HepG2 (cell line): ENCODE results near the gene MPI. TPM values are rescaled to one million over a fixed set of nuclear protein-coding genes. Genes with fewer than 3 reads are reported as not detected.

Experiments used
- ATAC-seq: fragments of 200-7000 bp; cut with Tn5 transposase; 3 replicates; pipeline ENCODE4 v1.9.1; 2020; ENCODE audit warnings: mild to moderate bottlenecking, moderate library complexity
- BruUV-seq: library from RNA; stranded (reverse); fragments of 400-500 nt; replicated peaks from 2 replicates; lab custom pipeline; 2021; lab: Mats Ljungman, UMichigan
- CTCF ChIA-PET: fragments of 300-600 bp; formaldehyde crosslinking; extraction: SDS; loops from one replicate; lab custom pipeline; 2021; ENCODE audit warnings: low total read pairs, inconsistent platforms, low intra/inter-chr PET ratio; lab: Yijun Ruan, JAX
- POLR2A ChIA-PET: fragments of 350-600 bp; sonication (Branson Sonifier 250); formaldehyde crosslinking; loops from one replicate; lab custom pipeline; 2020; ENCODE audit warnings: antibody characterized with exemption, inconsistent platforms; lab: Yijun Ruan, JAX
- DNase-seq: peaks from one replicate; pipeline ENCODE4 v3.0.0-alpha.2; 2015; ENCODE audit warnings: low spot score
- FAIRE-seq: peaks from 3 replicates; lab custom pipeline; 2011; peaks lifted over from hg19 to GRCh38; lab: Jason Lieb, UNC
- H2AFZ ChIP-seq: one replicate; pipeline ENCODE4 v1.6.1; 2011; ENCODE audit warnings: low read length, inconsistent platforms
- H3K27ac ChIP-seq: fragments of 300-600 bp; 3 replicates; pipeline ENCODE4 v1.8.0; 2011; ENCODE audit warnings: mixed run types, mild to moderate bottlenecking, mixed read lengths, low read length, inconsistent platforms; ENCODE audit not compliant: insufficient read depth; ENCODE audit errors: extremely low read length
- H3K27me3 ChIP-seq, 2 experiments: fragments of 200-600 bp in 1 of 2; 2 replicates in 1 of 2; 3 replicates in 1 of 2; pipeline versions ENCODE4 v1.6.0 to v1.8.0; 2011; ENCODE audit warnings: low read length in 2 of 2, mild to moderate bottlenecking in 2 of 2, moderate library complexity in 2 of 2, inconsistent platforms in 1 of 2; ENCODE audit not compliant: insufficient read depth in 2 of 2, control insufficient read depth in 1 of 2
- H3K36me3 ChIP-seq, 2 experiments: fragments of 200-600 bp in 1 of 2; replicated peaks in 1 of 2; 2 replicates in 1 of 2; 3 replicates in 1 of 2; pipeline versions ENCODE4 v1.5.1 to v1.8.0; 2011; ENCODE audit warnings: low read length in 2 of 2, inconsistent platforms in 1 of 2; ENCODE audit not compliant: insufficient read depth in 2 of 2, control insufficient read depth in 1 of 2
- H3K4me1 ChIP-seq: 2 replicates; pipeline ENCODE4 v1.5.1; 2012; ENCODE audit warnings: low read length, inconsistent platforms; ENCODE audit not compliant: insufficient read depth
- H3K4me2 ChIP-seq: 2 replicates; pipeline ENCODE4 v1.6.0; 2011; ENCODE audit warnings: low read depth, low read length, inconsistent platforms
- H3K4me3 ChIP-seq, 3 experiments: fragments of 200-600 bp in 1 of 3; sonication (generic), shearing (Covaris generic) in 1 of 3; replicated peaks in 1 of 3; 2 replicates each; pipeline ENCODE4 v1.5.1; 2011 to 2016; ENCODE audit warnings: low read length in 3 of 3, inconsistent platforms in 2 of 3, low read depth in 2 of 3, mild to moderate bottlenecking in 2 of 3, control low read depth in 1 of 3, mixed read lengths in 1 of 3; ENCODE audit not compliant: insufficient read depth in 1 of 3
- H3K79me2 ChIP-seq: one replicate; pipeline ENCODE4 v1.6.1; 2011; ENCODE audit warnings: low read length, inconsistent platforms; ENCODE audit not compliant: insufficient read depth
- H3K9ac ChIP-seq: 2 replicates; pipeline ENCODE4 v1.6.0; 2011; ENCODE audit warnings: mild to moderate bottlenecking, low read depth, low read length, inconsistent platforms; ENCODE audit not compliant: insufficient read depth
- H3K9me3 ChIP-seq: 2 replicates; pipeline ENCODE4 v1.5.1; 2012; ENCODE audit warnings: mild to moderate bottlenecking, low read length
- H4K20me1 ChIP-seq: 2 replicates; pipeline ENCODE4 v1.6.0; 2011; ENCODE audit warnings: inconsistent platforms, mild to moderate bottlenecking, low read length, moderate library complexity; ENCODE audit not compliant: insufficient read depth
- FOXA1 ChIP-seq, 2 experiments: fragments of 450-650 bp in 1 of 2; sonication (generic) in 1 of 2; formaldehyde crosslinking in 1 of 2; IDR thresholded peaks; 2 replicates each; pipeline versions ENCODE4 v1.4.0 to v1.6.1; 2016 to 2020; ENCODE audit warnings: missing genetic modification reagents in 1 of 2
- MBD4 ChIP-seq: IDR thresholded peaks from 2 replicates; pipeline ENCODE4 v1.6.1; 2012; ENCODE audit warnings: low read length, inconsistent platforms, borderline replicate concordance
- POLR2A ChIP-seq, 2 experiments: IDR thresholded peaks; 2 replicates each; pipeline ENCODE4 v1.6.1; 2011; ENCODE audit warnings: low read depth in 2 of 2, low read length in 2 of 2, mild to moderate bottlenecking in 1 of 2, moderate library complexity in 1 of 2; ENCODE audit not compliant: insufficient read depth in 1 of 2
- SALL2 ChIP-seq: sonication (generic); formaldehyde crosslinking; IDR thresholded peaks from 2 replicates; pipeline ENCODE4 v1.8.1; 2023; ENCODE audit warnings: mild to moderate bottlenecking, missing genetic modification reagents, inconsistent platforms
- SOX5 ChIP-seq: IDR thresholded peaks from 2 replicates; pipeline ENCODE4 v1.6.1; 2016; ENCODE audit warnings: borderline replicate concordance
- SP2 ChIP-seq: sonication (generic); formaldehyde crosslinking; IDR thresholded peaks from 2 replicates; pipeline ENCODE4 v1.5.1; 2020; ENCODE audit warnings: mild to moderate bottlenecking, missing genetic modification reagents
- YY1 ChIP-seq: IDR thresholded peaks from 2 replicates; pipeline ENCODE4 v1.6.1; 2011; ENCODE audit warnings: low read length, low read depth, moderate library complexity, mild to moderate bottlenecking; ENCODE audit not compliant: insufficient read depth, insufficient replicate concordance
- ZNF121 ChIP-seq: sonication (generic); formaldehyde crosslinking; IDR thresholded peaks from 2 replicates; pipeline ENCODE4 v1.5.0; 2020; ENCODE audit warnings: mild to moderate bottlenecking, missing genetic modification reagents
- ZNF672 ChIP-seq: sonication (generic); formaldehyde crosslinking; IDR thresholded peaks from 2 replicates; pipeline ENCODE4 v1.8.1; 2022; ENCODE audit warnings: missing genetic modification reagents
- ZNF674 ChIP-seq: sonication (generic); formaldehyde crosslinking; IDR thresholded peaks from 2 replicates; pipeline ENCODE4 v1.5.0; 2020; ENCODE audit warnings: low read depth, mild to moderate bottlenecking, missing genetic modification reagents
- WGBS: methylation state at CpG from one replicate; pipeline ENCODE4 v1.1.6; 2017; ENCODE audit warnings: low lambda C conversion rate; 5-methylcytosine and 5-hydroxymethylcytosine counted together
- in situ Hi-C: cut with HindIII; loops from 2 replicates; pipeline ENCODE4 v1.10.0; 2017; ENCODE audit warnings: low pct_unique_long_range_greater_than_20kb; ENCODE audit not compliant: extremely low pct_ligation_motif_present
- intact Hi-C: fragments of 100-400 bp; cut with micrococcal nuclease; formaldehyde crosslinking; loops from one replicate; pipeline ENCODE4 v1.10.0; 2022; ENCODE audit not compliant: unreplicated experiment
- polyA plus RNA-seq, 8 experiments: library from polyadenylated mRNA; depleted of rRNA in 3 of 8; stranded (reverse) in 7 of 8; unstranded in 1 of 8; fragments of >200 nt; fragmentation: Illumina TruSeq in 4 of 8; extraction: Trizol in 4 of 8; gene quantifications; 2 replicates each; pipeline versions ENCODE4 v1.2.1 to v1.2.3, GENCODE V29; 2011 to 2016; ENCODE audit warnings: low read depth in 4 of 8, missing spikeins in 1 of 8, mixed read lengths in 1 of 8; ENCODE audit not compliant: insufficient read depth in 1 of 8
- total RNA-seq, 5 experiments: library from RNA; depleted of rRNA; stranded (reverse); fragments of >200 nt; fragmentation: Illumina TruSeq; extraction: Trizol; gene quantifications; 2 replicates each; pipeline ENCODE4 v1.2.3, GENCODE V29; 2016; ENCODE audit warnings: low read depth in 1 of 5
- TF ChIP-seq, protein P1 (sequence below): sonication (generic); formaldehyde crosslinking; IDR thresholded peaks from 2 replicates; pipeline ENCODE4 v1.9.0; 2021; ENCODE audit warnings: missing genetic modification reagents, borderline replicate concordance
- TF ChIP-seq, protein P2 (sequence below): sonication (generic); formaldehyde crosslinking; IDR thresholded peaks from 2 replicates; pipeline ENCODE4 v1.8.0; 2022; ENCODE audit warnings: mild to moderate bottlenecking, missing genetic modification reagents, moderate library complexity
- TF ChIP-seq, protein P3 (sequence below): sonication (generic); formaldehyde crosslinking; IDR thresholded peaks from 2 replicates; pipeline ENCODE4 v1.4.0; 2020; ENCODE audit warnings: missing genetic modification reagents

The MPI gene
- total and polyA plus RNA-seq, 2 of the 13 experiments (the other 11 are each of a cell fraction or from before 2014, with no cell fraction given) = 36.9 to 63.5 TPM

DNA sequence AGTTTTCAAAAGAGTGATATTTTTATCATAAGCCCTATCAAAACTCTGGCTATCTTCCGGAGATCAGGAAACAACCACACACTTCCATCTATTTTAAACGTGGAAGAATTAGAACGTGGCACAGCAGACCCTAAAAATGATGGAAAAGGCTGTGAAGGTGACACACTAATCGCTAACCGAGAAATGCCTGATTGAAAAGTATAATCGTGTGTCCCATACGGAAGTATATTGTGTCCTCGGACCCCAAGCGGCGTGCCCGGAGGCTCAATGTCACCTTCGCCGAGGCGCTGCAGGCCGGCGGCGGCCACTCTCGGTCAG is 47.4 kb downstream of the MPI start (continued):
- TF ChIP-seq ZNF674 (CRISPR knock-in tag) (no peak), POLR2A (IDR thresholded peaks at IDR 0.05; ENCODE audit: insufficient read depth in 1 of 2, low read depth in 2 of 2, low read length in 2 of 2) (no peak)

DNA sequence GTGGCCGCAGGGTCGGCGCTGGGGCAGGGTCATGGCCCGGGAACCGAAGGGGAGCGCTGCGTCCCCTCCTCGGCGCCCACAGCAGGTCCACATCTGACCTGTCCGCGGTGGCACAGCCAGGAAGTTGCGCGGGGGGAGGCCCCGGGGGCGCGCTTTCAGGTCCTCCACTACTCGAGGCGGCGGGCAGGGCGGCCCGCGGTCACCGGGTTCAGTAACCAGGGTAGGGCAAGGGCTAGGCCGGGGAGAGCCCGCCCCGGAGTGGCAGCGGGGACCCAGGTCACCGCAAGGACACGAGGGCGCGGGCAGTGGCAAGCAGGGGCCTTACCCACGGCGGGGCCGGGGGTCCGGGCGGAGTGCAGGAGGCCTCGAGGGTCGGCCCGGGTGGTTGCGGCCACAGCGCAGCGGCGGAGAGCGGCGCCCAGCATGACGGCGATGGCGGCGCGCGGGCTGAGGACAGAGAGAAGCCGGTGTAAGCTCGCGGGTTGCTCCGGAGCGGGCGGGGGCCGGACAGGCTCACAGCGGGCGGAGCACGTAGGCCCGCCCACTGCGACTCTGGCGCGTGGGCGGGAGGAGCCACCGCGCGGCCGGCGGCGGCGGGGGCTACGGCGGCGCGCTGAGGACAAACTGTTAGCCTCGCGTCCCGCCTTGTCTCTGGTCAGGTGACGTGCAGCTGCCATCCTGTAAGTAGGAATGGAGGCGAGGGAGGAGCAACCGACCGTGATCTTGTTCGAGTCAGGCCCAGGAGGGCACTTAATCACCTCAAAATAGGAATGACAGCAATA is 47.9 kb downstream of the MPI start, which contains the start of gene COX5A:
Gene COX5A (minus strand): TSS at position 484 of the 782 bp plus-strand sequence. CDS start 59 bp downstream, at position 425.
- Histone ChIP-seq H3K4me1 (peaks cover 59% of the 10 kb centered on the region), H3K27ac (peak within 1 kb of the TSS; percentile 98), H3K4me3 (peak within 1 kb of the TSS; percentile 70 to 86 (median 72)), H3K79me2 (peaks cover 37% of the 10 kb centered on the region), H3K9me3 (no peaks in the 10 kb centered on the region), H2AFZ (peak within 1 kb of the TSS; percentile 92), H3K4me2 (peak within 1 kb of the TSS; percentile 75), H3K36me3 (peaks cover 0 to 5% of the 10 kb centered on the region in 2 experiments; a peak in 1 of 5 replicates), H3K9ac (peak within 1 kb of the TSS; percentile 93), H4K20me1 (peaks cover 15% of the 10 kb centered on the region), H3K27me3 (peaks cover 0 to 3% of the 10 kb centered on the region in 2 experiments; a peak in 2 of 5 replicates)
- ATAC-seq = peak; percentile 97
- BruUV-seq = no TSS peak
- ChIA-PET CTCF (no interaction called here), POLR2A (interaction anchor here (0.6 to 1.2 kb wide), 8 partner anchors 10 to 177 kb away, joined by 3 to 16 read pairs (median 4); partner anchors contain the start of genes FAM219B, PPCDC and SCAMP5)
- no peak for FAIRE-seq
- intact Hi-C loops = loop anchor here (1.0 kb wide), 1 partner anchor 120 kb away; no protein-coding TSS in a partner anchor
- peak; percentile 85 for DNase-seq
- in situ Hi-C loops = no loop called here
- 1% methylated on average over 11 of the region's 85 CpGs for WGBS
- TF ChIP-seq SALL2 (CRISPR knock-in tag) (no peak), SP2 (CRISPR knock-in tag) (peak; percentile 50; the same call in 1 of the 2 replicates), SOX5 (peak; percentile 35; the same call in 1 of the 2 replicates), ZNF672 (CRISPR knock-in tag) (0 out of 2 replicates have a peak, but pooled peaks have one; percentile 56), FOXA1 (IDR thresholded peaks at IDR 0.05) (no peak), FOXA1 (CRISPR knock-in tag; IDR thresholded peaks at IDR 0.05) (no peak), ZNF121 (CRISPR knock-in tag) (0 out of 2 replicates have a peak, but pooled peaks have one; percentile 41), MBD4 (no peak), YY1 (peak; percentile 82)
- TF ChIP-seq, protein P1, sequence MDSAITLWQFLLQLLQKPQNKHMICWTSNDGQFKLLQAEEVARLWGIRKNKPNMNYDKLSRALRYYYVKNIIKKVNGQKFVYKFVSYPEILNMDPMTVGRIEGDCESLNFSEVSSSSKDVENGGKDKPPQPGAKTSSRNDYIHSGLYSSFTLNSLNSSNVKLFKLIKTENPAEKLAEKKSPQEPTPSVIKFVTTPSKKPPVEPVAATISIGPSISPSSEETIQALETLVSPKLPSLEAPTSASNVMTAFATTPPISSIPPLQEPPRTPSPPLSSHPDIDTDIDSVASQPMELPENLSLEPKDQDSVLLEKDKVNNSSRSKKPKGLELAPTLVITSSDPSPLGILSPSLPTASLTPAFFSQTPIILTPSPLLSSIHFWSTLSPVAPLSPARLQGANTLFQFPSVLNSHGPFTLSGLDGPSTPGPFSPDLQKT (CRISPR knock-in tag) = no peak
- TF ChIP-seq, protein P2, sequence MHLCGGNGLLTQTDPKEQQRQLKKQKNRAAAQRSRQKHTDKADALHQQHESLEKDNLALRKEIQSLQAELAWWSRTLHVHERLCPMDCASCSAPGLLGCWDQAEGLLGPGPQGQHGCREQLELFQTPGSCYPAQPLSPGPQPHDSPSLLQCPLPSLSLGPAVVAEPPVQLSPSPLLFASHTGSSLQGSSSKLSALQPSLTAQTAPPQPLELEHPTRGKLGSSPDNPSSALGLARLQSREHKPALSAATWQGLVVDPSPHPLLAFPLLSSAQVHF = no peak
- TF ChIP-seq, protein P3, sequence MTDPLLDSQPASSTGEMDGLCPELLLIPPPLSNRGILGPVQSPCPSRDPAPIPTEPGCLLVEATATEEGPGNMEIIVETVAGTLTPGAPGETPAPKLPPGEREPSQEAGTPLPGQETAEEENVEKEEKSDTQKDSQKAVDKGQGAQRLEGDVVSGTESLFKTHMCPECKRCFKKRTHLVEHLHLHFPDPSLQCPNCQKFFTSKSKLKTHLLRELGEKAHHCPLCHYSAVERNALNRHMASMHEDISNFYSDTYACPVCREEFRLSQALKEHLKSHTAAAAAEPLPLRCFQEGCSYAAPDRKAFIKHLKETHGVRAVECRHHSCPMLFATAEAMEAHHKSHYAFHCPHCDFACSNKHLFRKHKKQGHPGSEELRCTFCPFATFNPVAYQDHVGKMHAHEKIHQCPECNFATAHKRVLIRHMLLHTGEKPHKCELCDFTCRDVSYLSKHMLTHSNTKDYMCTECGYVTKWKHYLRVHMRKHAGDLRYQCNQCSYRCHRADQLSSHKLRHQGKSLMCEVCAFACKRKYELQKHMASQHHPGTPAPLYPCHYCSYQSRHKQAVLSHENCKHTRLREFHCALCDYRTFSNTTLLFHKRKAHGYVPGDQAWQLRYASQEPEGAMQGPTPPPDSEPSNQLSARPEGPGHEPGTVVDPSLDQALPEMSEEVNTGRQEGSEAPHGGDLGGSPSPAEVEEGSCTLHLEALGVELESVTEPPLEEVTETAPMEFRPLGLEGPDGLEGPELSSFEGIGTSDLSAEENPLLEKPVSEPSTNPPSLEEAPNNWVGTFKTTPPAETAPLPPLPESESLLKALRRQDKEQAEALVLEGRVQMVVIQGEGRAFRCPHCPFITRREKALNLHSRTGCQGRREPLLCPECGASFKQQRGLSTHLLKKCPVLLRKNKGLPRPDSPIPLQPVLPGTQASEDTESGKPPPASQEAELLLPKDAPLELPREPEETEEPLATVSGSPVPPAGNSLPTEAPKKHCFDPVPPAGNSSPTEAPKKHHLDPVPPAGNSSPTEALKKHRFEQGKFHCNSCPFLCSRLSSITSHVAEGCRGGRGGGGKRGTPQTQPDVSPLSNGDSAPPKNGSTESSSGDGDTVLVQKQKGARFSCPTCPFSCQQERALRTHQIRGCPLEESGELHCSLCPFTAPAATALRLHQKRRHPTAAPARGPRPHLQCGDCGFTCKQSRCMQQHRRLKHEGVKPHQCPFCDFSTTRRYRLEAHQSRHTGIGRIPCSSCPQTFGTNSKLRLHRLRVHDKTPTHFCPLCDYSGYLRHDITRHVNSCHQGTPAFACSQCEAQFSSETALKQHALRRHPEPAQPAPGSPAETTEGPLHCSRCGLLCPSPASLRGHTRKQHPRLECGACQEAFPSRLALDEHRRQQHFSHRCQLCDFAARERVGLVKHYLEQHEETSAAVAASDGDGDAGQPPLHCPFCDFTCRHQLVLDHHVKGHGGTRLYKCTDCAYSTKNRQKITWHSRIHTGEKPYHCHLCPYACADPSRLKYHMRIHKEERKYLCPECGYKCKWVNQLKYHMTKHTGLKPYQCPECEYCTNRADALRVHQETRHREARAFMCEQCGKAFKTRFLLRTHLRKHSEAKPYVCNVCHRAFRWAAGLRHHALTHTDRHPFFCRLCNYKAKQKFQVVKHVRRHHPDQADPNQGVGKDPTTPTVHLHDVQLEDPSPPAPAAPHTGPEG = 0 out of 2 replicates have a peak, but pooled peaks have one; percentile 63
